ENCODE measurements around the gene UBAP1.

DNA sequence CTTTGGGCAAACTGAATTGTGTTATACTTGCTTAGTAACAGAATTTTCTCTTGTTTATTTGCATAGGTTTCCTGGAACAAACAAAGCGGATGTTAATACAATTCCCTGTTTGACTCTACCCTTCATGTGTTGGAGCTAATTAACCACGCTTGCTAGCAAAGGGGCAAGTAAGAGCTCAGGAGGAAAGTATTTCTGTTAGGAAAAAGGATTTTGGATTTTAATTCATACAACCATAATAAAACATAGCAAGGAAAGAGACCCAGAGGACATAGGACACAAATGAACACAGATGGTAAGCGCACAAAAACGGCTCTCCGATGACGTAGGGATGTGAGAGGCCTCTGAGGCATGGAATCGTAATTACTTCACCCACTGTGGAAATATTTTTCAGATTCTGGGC is 47.3 kb upstream of the UBAP1 start:
- TF ChIP-seq POLR2A (IDR thresholded peaks at IDR 0.05) = no peak
- TF ChIP-seq, protein P1, sequence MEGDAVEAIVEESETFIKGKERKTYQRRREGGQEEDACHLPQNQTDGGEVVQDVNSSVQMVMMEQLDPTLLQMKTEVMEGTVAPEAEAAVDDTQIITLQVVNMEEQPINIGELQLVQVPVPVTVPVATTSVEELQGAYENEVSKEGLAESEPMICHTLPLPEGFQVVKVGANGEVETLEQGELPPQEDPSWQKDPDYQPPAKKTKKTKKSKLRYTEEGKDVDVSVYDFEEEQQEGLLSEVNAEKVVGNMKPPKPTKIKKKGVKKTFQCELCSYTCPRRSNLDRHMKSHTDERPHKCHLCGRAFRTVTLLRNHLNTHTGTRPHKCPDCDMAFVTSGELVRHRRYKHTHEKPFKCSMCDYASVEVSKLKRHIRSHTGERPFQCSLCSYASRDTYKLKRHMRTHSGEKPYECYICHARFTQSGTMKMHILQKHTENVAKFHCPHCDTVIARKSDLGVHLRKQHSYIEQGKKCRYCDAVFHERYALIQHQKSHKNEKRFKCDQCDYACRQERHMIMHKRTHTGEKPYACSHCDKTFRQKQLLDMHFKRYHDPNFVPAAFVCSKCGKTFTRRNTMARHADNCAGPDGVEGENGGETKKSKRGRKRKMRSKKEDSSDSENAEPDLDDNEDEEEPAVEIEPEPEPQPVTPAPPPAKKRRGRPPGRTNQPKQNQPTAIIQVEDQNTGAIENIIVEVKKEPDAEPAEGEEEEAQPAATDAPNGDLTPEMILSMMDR (IDR thresholded peaks at IDR 0.05 in 4 of 5, conservative IDR thresholded peaks at IDR 0.05 in 1 of 5) = no peak

Measured in gastrocnemius medialis (tissue), 4 donors.